IPS-20b (cell line): ENCODE measurements around the gene FANCB.

ENCODE experiments used
- H3K27ac ChIP-seq: one replicate; pipeline ENCODE4 v1.5.1; 2013; ENCODE audit warnings: low read length
- H3K27me3 ChIP-seq: 2 replicates; pipeline ENCODE4 v1.6.1; 2013; ENCODE audit warnings: mild to moderate bottlenecking, low read length, inconsistent platforms; ENCODE audit not compliant: insufficient read depth
- H3K36me3 ChIP-seq: 2 replicates; pipeline ENCODE4 v1.6.1; 2013; ENCODE audit warnings: low read depth, mild to moderate bottlenecking, inconsistent platforms, low read length, moderate library complexity; ENCODE audit not compliant: insufficient read depth
- H3K4me1 ChIP-seq: 2 replicates; pipeline ENCODE4 v1.6.1; 2013; ENCODE audit warnings: mild to moderate bottlenecking, control low read depth, inconsistent platforms, low read length, moderate library complexity; ENCODE audit not compliant: insufficient read depth
- H3K4me3 ChIP-seq: 2 replicates; pipeline ENCODE4 v1.5.1; 2013; ENCODE audit warnings: mild to moderate bottlenecking, low read length, inconsistent platforms
- H3K9ac ChIP-seq: 2 replicates; pipeline ENCODE4 v1.6.1; 2013; ENCODE audit warnings: low read depth, mild to moderate bottlenecking, inconsistent platforms, low read length, moderate library complexity
- H3K9me3 ChIP-seq: 2 replicates; pipeline ENCODE4 v1.6.1; 2013; ENCODE audit warnings: mild to moderate bottlenecking, low read depth, low read length, inconsistent platforms; ENCODE audit not compliant: insufficient read depth

FANCB gene

DNA sequence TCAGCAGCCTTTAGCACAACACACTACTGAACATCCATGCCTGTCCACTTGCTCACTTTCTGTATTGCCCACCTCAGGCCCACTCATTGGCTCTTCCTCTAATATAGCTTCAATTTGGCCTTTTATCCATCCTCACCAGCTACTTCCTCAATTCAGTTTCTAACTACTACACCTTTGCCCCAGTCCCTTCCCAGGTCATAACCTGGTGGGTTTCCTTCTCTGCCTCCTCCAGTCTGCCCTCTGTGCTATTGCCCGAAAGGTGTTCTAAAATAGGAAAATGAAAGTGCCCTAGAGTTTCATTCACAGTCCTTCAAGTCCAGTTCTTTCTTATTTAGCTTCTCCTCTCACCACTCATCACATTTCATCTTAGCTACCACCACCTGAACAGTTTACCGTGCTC is 23.4 kb upstream of the FANCB start:
- H3K36me3 ChIP-seq = no peaks in the 10 kb centered on the region
- no peaks in the 10 kb centered on the region for H3K27me3 ChIP-seq
- H3K4me3 ChIP-seq = no peak overlapping the region
- H3K9ac ChIP-seq = no peak overlapping the region
- H3K27ac ChIP-seq = no peak overlapping the region
- no peaks in the 10 kb centered on the region for H3K4me1 ChIP-seq
- H3K9me3 ChIP-seq = no peaks in the 10 kb centered on the region

DNA sequence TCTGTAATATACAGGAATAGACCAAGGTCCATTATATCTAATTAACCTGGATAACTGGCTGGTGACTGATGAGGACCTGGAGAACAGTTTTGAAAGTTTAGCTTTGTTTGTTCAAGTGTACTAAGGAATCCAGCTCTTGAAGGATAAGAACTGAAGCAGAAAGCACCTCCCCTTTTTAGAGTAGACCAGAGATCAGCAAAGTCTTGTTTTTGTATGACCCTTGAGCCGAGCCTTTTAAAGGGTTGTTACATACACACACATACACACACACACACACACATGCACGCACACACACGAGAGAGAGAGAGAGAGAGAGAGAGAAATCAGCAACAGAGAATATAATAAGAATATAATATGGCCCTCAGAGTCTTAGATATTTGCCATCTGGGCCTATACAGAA is 13.4 kb upstream of the FANCB start:
- no peak overlapping the region for H3K9ac ChIP-seq
- no peaks in the 10 kb centered on the region for H3K9me3 ChIP-seq
- H3K4me3 ChIP-seq = no peak overlapping the region
- no peak overlapping the region for H3K27ac ChIP-seq
- H3K27me3 ChIP-seq = no peaks in the 10 kb centered on the region
- no peaks in the 10 kb centered on the region for H3K36me3 ChIP-seq
- H3K4me1 ChIP-seq = no peaks in the 10 kb centered on the region

DNA sequence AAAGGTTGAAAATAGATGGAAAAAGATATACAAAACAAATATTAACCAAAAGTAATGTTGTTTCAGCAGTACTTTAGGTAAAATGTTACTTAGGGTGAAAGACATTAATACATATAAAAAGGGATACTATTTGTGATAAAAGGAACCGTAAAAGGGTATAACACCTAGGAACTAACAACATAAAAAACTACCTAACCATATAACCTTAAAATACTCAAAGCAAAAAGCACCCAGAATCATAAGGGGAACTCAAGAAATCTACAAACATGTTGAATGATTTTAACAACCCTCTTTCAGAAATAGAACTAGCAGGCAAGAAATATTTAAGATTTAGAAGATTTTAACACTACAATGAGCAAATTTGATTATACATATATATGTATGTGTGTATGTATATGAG is 11.8 kb upstream of the FANCB start:
- Histone ChIP-seq H3K9ac (no peak overlapping the region), H3K4me3 (no peak overlapping the region), H3K4me1 (no peaks in the 10 kb centered on the region), H3K27me3 (no peaks in the 10 kb centered on the region), H3K27ac (no peak overlapping the region), H3K36me3 (no peaks in the 10 kb centered on the region), H3K9me3 (no peaks in the 10 kb centered on the region)

DNA sequence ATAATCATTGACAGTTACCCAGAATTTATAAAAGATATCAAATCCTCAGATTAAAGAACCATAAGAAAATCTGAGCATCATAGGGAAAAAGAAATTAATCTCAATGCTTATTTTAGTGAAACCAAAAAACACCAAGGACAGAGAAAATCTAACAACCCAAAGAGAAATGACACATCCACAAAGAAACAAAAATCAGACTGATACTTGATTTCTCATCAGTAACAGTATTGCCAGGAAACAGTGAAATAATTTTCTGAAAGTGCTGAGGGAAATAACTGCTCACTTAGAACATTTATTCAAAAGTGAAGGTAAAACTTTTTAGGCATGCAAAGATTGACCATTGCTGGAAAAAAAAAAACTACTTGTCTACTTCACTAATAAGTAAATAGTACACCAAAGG is 11.0 kb upstream of the FANCB start:
- H3K9ac ChIP-seq = no peak overlapping the region

DNA sequence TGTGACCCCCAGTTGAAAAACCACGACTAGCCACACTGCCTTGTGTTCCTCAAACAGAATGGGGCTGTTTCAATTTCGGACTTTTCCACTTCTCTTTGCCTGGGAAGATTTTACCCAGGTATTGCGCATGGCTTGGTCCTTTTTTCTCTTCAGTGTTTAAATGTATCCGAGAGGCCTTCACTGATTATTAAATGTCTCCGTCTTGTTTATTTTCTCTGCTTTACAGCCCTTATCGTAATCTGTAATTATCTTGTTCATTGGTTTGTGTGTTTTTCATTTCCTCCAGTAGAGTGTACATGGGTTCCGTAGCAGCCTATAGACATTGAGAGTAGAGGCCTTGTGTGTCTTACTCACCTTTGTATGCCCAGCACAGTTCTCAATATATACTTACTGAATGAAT is 2.8 kb upstream of the FANCB start:
- no peaks in the 10 kb centered on the region for H3K36me3 ChIP-seq
- no peaks in the 10 kb centered on the region for H3K4me1 ChIP-seq
- H3K27me3 ChIP-seq = no peaks in the 10 kb centered on the region
- no peak overlapping the region for H3K4me3 ChIP-seq
- no peak overlapping the region for H3K27ac ChIP-seq
- H3K9ac ChIP-seq = no peak overlapping the region
- no peaks in the 10 kb centered on the region for H3K9me3 ChIP-seq

More for the DNA sequence above, 11.0 kb upstream of the FANCB start:
- Histone ChIP-seq H3K27me3 (no peaks in the 10 kb centered on the region), H3K27ac (no peak overlapping the region), H3K4me1 (no peaks in the 10 kb centered on the region), H3K4me3 (no peak overlapping the region), H3K9me3 (no peaks in the 10 kb centered on the region), H3K36me3 (no peaks in the 10 kb centered on the region)

DNA sequence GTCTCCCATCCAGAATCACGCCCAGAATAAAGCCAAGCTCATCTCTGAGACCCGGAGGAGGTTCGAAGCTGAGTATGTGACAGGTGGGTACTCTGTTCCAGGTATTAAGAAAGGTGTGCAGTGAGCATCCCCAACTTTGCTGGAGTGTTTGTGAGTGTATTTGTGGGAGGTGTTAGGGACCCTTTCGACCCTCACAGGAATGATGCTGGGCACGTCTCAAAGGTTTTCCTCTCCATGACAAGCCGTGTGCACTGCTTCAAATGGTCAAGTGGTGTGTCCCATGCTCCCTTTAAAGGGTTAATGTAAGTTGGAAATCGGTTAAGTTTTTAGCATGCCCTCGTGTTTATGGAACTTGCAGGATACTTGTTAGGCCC is 794 bp upstream of the FANCB start:
- H3K4me3 ChIP-seq = peak overlapping the region; percentile 87
- no peak overlapping the region for H3K27ac ChIP-seq
- no peaks in the 10 kb centered on the region for H3K27me3 ChIP-seq

DNA sequence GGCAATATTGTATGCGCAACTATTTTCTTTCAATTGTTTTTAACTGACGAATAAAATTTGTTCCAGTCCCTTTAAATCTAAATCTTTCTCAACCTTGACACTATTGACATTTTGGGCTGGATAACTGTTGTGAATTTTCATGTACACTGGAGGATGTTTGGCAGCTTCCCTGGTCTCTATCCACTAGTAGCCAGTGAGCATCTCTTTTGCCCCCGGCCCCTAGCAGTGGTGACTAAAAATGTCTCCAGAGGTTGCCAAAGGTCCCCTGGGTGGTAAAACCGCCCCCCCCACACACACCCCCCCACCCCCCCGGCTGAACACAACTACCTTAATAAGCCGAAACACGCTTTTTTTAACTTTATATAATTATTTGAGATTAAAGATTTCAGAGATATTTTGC is 514 bp downstream of the FANCB start:
- no peaks in the 10 kb centered on the region for H3K4me1 ChIP-seq
- peaks cover 15% of the 10 kb centered on the region; the same call in 1 of the 2 replicates for H3K36me3 ChIP-seq
- no peaks in the 10 kb centered on the region for H3K27me3 ChIP-seq
- H3K4me3 ChIP-seq = peak overlapping the region; percentile 86
- peaks cover 3% of the 10 kb centered on the region; the same call in 1 of the 2 replicates for H3K9me3 ChIP-seq
- H3K9ac ChIP-seq = peak overlapping the region; percentile 82; the same call in 1 of the 2 replicates
- H3K27ac ChIP-seq = no peak overlapping the region

More for the DNA sequence above, 794 bp upstream of the FANCB start:
- H3K4me1 ChIP-seq = no peaks in the 10 kb centered on the region
- H3K36me3 ChIP-seq = peaks cover 2% of the 10 kb centered on the region; the same call in 1 of the 2 replicates
- no peaks in the 10 kb centered on the region for H3K9me3 ChIP-seq
- H3K9ac ChIP-seq = peak overlapping the region; percentile 81; the same call in 1 of the 2 replicates

DNA sequence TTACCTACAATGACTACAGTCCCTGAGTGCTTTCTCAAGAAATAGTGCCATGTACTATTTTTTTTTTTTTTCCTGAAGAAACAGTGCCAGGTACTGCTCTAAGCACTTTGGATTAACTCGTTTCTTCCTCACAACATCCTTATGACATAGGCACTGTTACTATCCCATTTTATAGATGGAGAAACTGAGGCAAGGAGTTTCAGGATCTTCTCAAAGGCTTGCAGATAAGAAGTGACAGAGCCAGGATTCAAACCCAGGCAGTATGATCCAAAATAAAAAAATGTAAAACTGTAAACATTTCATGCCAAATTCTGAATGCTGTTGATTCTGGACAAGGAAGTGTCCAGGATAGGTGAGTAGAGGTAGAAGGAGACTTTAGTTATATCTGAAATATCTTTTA is 1.1 kb downstream of the FANCB start:
- H3K27me3 ChIP-seq = no peaks in the 10 kb centered on the region
- no peaks in the 10 kb centered on the region for H3K4me1 ChIP-seq
- peak overlapping the region; percentile 86 for H3K4me3 ChIP-seq
- H3K9me3 ChIP-seq = peaks cover 9% of the 10 kb centered on the region; the same call in 1 of the 2 replicates
- peaks cover 20% of the 10 kb centered on the region; the same call in 1 of the 2 replicates for H3K36me3 ChIP-seq
- no peak overlapping the region for H3K27ac ChIP-seq
- no peak overlapping the region; the same call in 1 of the 2 replicates for H3K9ac ChIP-seq

DNA sequence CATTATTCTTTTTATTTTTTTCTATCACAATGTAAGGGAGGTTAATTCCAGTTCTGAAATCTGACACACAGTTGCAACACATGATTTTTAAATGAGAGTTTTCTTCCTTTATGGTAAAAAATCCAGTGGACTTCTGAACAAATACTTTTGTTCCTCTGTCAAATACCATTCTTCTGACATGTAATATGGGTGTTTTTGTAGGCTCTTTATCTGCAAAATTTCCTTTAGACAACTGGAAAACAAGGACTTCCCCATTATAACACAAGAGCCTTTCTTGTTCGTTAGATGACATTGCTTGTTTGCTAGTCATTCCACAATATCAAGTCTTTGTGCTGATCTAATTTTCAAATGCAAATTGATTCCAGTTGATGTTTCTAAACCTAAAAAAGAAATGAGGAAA is 7.7 kb downstream of the FANCB start:
- Histone ChIP-seq H3K9me3 (peaks cover 11% of the 10 kb centered on the region; the same call in 1 of the 2 replicates), H3K27me3 (no peaks in the 10 kb centered on the region), H3K4me1 (no peaks in the 10 kb centered on the region), H3K27ac (no peak overlapping the region), H3K4me3 (no peak overlapping the region), H3K36me3 (peaks cover 32% of the 10 kb centered on the region; the same call in 1 of the 2 replicates), H3K9ac (no peak overlapping the region)

DNA sequence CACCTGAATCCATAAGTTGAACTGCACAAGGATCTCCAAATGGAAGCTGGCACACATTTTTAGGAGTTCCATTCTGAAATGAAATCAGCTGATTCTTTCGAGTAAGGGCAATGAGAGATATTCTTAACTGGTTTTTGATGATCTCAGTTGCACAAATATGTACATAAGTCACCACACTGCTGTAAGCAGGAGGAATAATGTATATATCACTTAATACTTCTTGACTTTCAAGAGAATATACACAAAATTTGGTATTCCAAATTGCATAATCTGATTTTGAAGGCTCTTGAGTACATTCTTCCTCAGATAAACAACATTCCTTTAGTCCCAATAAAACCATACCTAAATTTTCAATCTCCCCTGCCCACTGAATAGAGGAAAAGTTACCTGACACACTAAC is 8.2 kb downstream of the FANCB start:
- H3K9ac ChIP-seq = no peak overlapping the region
- peaks cover 32% of the 10 kb centered on the region; the same call in 1 of the 2 replicates for H3K36me3 ChIP-seq
- H3K9me3 ChIP-seq = peaks cover 11% of the 10 kb centered on the region; the same call in 1 of the 2 replicates
- H3K4me1 ChIP-seq = no peaks in the 10 kb centered on the region
- no peaks in the 10 kb centered on the region for H3K27me3 ChIP-seq
- H3K27ac ChIP-seq = no peak overlapping the region
- H3K4me3 ChIP-seq = no peak overlapping the region

DNA sequence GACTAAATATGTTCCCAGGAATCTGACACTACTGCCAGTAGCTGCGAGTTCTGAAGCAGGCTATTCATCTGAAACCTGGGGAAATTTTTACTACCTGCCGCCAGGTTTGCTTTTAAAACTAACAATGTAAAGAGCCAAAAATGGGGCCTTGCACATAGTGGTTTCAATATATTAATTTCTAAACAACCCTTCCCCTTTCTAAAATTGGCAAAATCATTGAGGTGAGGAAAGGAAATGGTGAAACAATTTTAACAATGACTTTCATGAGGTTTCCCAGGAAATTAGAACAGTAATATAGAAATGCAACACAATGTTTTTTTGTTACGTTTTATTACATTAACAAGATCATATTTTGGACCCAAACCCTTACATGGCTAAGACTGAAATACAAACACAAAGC is 21.3 kb downstream of the FANCB start:
- no peak overlapping the region for H3K4me3 ChIP-seq
- no peak overlapping the region for H3K9ac ChIP-seq
- H3K4me1 ChIP-seq = no peaks in the 10 kb centered on the region
- peaks cover 16% of the 10 kb centered on the region; the same call in 1 of the 2 replicates for H3K36me3 ChIP-seq
- no peak overlapping the region for H3K27ac ChIP-seq
- no peaks in the 10 kb centered on the region for H3K9me3 ChIP-seq
- H3K27me3 ChIP-seq = no peaks in the 10 kb centered on the region

DNA sequence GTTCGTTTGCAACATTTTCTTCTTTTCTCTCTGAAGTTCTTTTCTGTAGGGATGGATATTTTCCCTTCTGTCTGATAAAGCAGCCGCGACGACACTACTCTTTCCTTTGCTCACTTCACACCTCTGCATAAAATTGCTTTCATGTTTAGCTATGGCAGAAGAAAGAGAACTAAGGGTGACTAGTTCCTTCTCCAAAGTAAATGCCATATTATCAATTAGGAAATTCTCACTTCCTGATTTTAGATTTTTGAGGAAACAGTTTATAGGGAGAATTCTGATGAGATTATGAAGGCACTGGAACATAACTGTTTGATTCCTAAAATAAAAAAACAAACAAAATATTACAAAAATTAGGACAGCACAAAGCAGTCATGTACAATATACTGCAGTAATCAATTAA is 29.2 kb downstream of the FANCB start:
- Histone ChIP-seq H3K4me3 (no peak overlapping the region), H3K9ac (no peak overlapping the region), H3K27me3 (no peaks in the 10 kb centered on the region), H3K9me3 (no peaks in the 10 kb centered on the region), H3K27ac (no peak overlapping the region), H3K4me1 (no peaks in the 10 kb centered on the region), H3K36me3 (peaks cover 32% of the 10 kb centered on the region)
